HG03280 (cell line): Measurements from ENCODE around the gene HYI.

Experiments
- ATAC-seq: cut with Tn5 transposase; IDR thresholded peaks from one replicate; pipeline ENCODE4 v1.9.1; 2021; ENCODE audit warnings: mild to moderate bottlenecking, moderate library complexity; ENCODE audit not compliant: unreplicated experiment

The HYI gene

GRCh38 chr1:43405219-43405875 lies 48.4 kb downstream of the HYI start:
- ATAC-seq = no peak

DNA sequence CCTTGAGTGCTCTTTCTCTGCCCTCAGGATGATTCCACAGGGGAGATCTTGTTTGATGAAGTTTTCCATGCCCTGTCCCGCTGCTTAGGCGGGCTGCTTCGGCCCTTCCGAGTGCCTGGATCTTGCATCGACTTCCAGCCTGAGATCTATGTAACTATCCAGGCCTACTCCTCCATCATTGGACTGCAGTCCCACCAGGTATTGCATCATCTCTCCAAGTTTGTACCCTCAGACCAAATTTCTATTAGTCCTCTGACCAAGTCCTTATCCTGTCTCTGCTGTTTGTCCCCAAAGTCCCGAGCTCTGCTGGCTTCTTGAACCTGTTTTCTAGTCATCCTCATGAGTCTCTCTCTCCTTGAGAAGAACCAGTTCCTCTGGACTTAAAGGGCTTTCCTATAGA lies 49.4 kb downstream of the HYI start:
- no peak for ATAC-seq

GRCh38 chr1:43402089-43402865 lies 51.5 kb downstream of the HYI start:
- ATAC-seq = no peak
